ENCODE data around the gene PPP2R2D.
"Not testable (repeated sequence)": the region's sequence is repeated elsewhere in the genome, so short reads cannot be mapped to it uniquely, and the experiment has no call there.

Gene PPP2R2D

GRCh38 chr10:131947631-131948347 lies 47.0 kb downstream of the PPP2R2D start:
- no peak for DNase-seq (ENCODE audit: low read depth in 2 of 2)

GRCh38 chr10:131948501-131948900 lies 47.7 kb downstream of the PPP2R2D start:
- DNase-seq (ENCODE audit: low read depth in 2 of 2) = no peak

- no peak for DNase-seq (ENCODE audit: low read depth in 2 of 2)
Observed at GRCh38 chr10:131949041-131949862, 48.4 kb downstream of the PPP2R2D start.

- DNase-seq (ENCODE audit: low read depth in 2 of 2) = not testable (repeated sequence)
Observed at GRCh38 chr10:131949908-131950307, 49.1 kb downstream of the PPP2R2D start.

- no peak for DNase-seq (ENCODE audit: low read depth in 2 of 2)
Observed at GRCh38 chr10:131954356-131954965, 53.7 kb downstream of the PPP2R2D start.

- DNase-seq (ENCODE audit: low read depth in 2 of 2) = no peak
Observed at GRCh38 chr10:131955591-131956340, 55.0 kb downstream of the PPP2R2D start.

GRCh38 chr10:131959841-131960240 lies 59.0 kb downstream of the PPP2R2D start:
- no peak for DNase-seq (ENCODE audit: low read depth in 2 of 2)

GRCh38 chr10:131960631-131961046 lies 59.8 kb downstream of the PPP2R2D start:
- no peak for DNase-seq (ENCODE audit: low read depth in 2 of 2)

DNA sequence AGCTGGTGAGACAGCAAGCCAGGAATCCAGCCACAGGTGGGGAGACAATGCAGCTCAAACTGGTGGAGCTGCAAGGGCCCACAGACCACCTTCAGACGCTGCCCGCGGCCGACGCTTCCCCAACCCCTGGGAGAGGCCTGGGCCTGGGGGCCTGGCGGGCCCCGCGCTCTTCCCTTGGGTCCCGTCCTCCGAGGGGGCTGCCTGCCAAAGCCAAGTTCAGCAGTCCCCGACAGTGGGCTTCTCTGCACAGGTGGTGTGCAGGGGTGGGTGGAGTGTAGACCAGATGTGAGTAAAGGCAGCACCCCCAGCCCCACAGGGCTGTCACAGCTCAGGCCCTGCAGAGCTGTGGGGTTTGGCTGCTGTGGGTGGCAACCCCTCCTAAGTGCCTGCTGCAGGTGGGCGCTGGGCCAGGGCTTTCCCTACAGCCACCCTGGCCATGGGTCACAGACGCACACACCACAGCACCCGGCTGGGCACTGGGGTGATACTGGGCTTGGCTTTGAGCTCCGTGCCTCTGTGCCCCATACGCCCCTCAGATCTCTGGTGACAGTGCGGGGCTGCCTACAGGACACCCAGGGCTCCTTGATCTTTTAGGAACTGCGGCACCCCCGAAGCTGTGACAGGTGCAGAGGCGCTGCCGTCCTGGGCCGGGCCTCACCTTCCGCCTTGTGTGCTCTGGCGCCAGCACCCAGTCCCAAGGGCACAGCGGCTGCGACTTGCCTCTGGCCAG lies 60.4 kb downstream of the PPP2R2D start:
- no peak for DNase-seq (ENCODE audit: low read depth in 2 of 2)

DNA sequence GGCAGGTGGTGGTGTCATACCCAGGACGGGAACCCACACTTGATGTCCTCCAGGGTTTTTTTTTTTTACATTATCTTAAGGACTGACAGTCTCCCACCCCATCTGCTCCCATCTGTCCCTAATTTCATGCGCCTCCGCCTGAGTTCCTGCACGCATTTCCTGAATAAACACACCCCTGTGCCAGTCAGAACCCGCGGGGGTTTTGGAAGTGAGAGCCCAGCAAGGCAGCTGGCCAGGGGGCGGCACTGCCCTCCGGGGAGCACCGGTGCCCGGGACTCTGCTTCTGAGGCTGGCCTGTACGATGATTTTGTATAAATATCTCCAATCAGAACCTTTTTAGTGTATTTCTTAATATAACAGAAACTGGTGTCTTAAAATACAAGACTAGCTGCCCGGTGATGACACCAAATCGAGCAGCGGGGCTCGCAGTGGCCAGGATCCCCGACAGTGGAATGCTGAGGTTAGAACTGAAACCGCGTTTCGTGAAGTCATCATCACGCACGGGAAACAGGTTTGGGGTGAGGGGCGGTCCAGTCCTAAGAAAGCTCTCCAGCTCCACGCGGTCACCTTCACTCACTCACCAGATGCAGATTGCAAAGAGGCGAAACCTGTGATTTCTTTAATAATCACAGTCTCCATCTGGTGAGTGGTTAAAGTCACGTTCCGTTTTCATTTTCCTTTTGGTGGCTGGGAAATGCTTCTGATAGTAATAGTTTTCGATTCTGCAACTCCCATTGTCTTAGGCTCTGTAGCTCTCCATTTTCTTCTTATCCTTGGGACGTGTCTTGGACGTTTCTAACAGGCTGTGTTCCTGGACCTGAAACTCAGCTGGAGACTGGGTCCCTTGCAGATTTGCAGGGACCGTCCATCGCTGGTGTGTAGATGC lies 61.2 kb downstream of the PPP2R2D start:
- DNase-seq (ENCODE audit: low read depth in 2 of 2) = no peak

DNA sequence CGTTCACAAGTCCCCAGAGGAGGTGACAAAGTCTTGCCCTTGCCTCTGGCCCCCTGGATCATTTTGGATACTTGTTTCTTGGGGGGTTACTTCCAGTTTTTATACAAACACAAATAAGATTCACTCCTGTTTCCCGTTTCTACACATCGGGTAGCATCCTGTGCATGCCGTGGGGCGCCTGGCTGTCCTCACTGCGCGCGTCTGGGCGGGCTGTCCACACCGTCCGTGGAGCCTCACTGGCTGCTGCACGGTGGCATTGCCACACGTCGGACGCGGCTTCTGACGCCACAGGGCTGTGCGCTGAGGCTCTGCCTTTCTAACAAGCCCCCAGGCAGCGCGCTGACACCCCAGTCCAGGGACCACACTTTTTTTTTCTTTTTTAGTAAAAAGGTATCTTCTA lies 62.5 kb downstream of the PPP2R2D start:
- no peak for DNase-seq (ENCODE audit: low read depth in 2 of 2)

DNA sequence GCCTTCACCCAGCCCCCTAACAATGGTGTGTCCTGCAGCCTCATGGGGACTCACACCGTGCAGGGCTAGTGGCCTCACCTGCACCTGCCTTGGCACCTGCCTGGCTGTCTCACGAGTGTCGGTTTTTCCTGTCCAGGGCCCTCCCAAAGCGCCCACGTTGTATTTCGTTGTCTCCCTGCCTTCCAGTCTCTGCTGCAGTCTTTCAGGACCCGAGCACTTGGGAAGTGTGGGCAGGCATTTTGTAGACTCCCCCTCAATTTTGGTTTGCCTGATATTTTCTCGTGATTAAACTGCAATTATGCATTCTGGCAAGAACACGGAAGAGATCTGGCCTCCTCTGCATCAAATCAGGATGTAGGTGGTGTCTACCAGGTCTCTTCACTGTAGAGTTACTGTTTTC lies 63.0 kb downstream of the PPP2R2D start:
- DNase-seq (ENCODE audit: low read depth in 2 of 2) = no peak

GRCh38 chr10:131964298-131964697 lies 63.5 kb downstream of the PPP2R2D start:
- DNase-seq (ENCODE audit: low read depth in 2 of 2) = no peak

DNA sequence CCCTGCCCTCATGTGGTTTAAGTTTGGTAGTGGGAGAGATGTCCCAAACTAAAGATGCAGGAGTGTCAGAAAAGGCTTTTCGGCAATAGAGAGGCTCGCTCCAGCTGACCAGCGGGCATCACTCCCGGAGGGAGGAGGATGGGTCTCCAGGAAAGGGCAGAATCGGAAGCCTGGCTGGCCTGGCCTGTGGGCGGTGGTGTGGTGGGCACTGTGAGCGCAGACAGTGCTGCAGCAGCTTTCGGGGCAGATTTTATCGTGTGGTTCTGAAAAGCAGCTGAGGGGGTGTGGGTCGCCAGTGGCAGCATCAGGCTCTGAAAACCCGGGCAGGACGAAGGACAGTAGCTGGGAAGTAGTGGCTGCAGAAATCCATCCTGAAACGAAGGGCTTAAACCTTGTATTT lies 68.1 kb downstream of the PPP2R2D start:
- no peak for DNase-seq (ENCODE audit: low read depth in 2 of 2)

- DNase-seq (ENCODE audit: low read depth in 2 of 2) = no peak
Observed at GRCh38 chr10:131970946-131971345, 70.1 kb downstream of the PPP2R2D start.

DNA sequence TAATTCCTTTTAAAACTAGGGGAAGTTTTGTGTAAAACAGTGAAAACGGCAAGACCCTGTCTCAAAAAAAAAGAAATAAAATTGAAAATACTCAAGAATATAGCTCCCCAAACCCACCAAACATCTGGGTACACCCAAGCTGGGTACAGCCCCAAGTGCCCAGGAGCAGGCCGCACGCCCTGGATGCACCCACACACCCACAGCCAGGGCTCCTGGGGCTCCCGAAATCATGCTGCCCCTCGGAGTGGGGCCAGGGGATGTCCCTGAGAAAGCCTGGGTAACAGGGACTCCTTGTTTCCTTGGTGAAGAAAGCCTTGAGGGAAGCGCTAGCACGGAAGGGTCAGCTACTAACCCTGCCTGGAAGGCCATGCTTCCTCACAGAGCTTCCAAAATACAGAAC lies 70.8 kb downstream of the PPP2R2D start:
- DNase-seq (ENCODE audit: low read depth in 2 of 2) = no peak

DNA sequence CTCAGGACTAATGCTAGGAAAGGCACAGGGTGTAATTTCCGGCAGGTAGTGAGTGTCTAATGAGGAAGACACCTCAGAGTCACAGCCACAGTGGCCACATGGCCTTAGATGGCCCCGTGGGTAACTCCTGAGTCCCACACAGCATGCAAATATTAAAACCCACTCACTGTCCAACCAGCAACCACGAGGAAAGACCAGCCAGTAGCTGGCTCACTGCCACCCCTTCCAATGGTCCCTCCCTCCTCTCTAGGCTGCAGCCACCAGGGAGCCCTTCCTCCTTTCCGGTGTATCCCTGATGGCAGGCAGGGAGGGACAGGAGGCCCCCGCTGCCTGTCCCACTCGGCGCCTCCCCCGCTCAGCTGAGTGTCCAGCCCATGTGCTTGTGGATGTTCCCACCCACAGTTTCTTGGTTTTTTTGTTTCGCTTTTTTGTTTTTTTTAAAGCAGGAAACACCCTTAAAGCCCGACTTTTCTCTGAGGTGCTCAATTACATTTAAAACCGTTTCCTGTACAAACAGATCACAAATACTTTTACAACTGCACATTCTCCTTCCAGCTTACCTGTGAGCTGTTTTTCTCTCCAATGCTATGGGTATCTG lies 71.8 kb downstream of the PPP2R2D start:
- DNase-seq (ENCODE audit: low read depth in 2 of 2) = no peak

GRCh38 chr10:131973160-131973951 lies 72.5 kb downstream of the PPP2R2D start:
- no peak for DNase-seq (ENCODE audit: low read depth in 2 of 2)
